H1 (cell line): ENCODE measurements around the gene TXNDC15. TPM values are rescaled to one million over a fixed set of nuclear protein-coding genes. Genes with fewer than 3 reads are reported as not detected.

Experiments
- ASH2L ChIP-seq: fragments of 200-600, 300-600 bp; sonication (generic); IDR thresholded peaks from one replicate; pipeline ENCODE4 v1.7.1; 2017; ENCODE audit warnings: low read length
- ATF2 ChIP-seq: IDR thresholded peaks from 2 replicates; pipeline ENCODE4 v1.6.1; 2012; ENCODE audit warnings: low read length, inconsistent platforms
- BACH1 ChIP-seq: IDR thresholded peaks from 2 replicates; pipeline ENCODE4 v1.6.1; 2012; ENCODE audit warnings: low read length, improper control_type of control experiment
- BCL11A ChIP-seq, 2 experiments: IDR thresholded peaks; one replicate each; pipeline ENCODE4 v1.6.1; 2011; ENCODE audit warnings: low read depth in 2 of 2, low read length in 2 of 2, mild to moderate bottlenecking in 2 of 2
- CBX8 ChIP-seq: fragments of 300-800, 300-1000 bp; sonication (generic); IDR thresholded peaks from 2 replicates; pipeline ENCODE4 v1.7.1; 2016; ENCODE audit warnings: low read depth, low read length, borderline replicate concordance
- CHD1 ChIP-seq: IDR thresholded peaks from 2 replicates; pipeline ENCODE4 v1.6.1; 2012; ENCODE audit warnings: low read depth, low read length, improper control_type of control experiment
- CHD2 ChIP-seq: IDR thresholded peaks from 2 replicates; pipeline ENCODE4 v1.6.1; 2012; ENCODE audit warnings: low read length, improper control_type of control experiment
- EP300 ChIP-seq, 2 experiments: IDR thresholded peaks; 1 replicate in 1 of 2; 2 replicates in 1 of 2; pipeline ENCODE4 v1.6.1; 2011 to 2012; ENCODE audit warnings: low read depth in 2 of 2, low read length in 2 of 2, mild to moderate bottlenecking in 2 of 2, borderline replicate concordance in 1 of 2, inconsistent platforms in 1 of 2, moderate library complexity in 1 of 2
- HDAC2 ChIP-seq, 2 experiments: fragments of 300-600 bp in 1 of 2; sonication (generic) in 1 of 2; IDR thresholded peaks; 2 replicates each; pipeline ENCODE4 v1.6.1; 2011 to 2012; ENCODE audit warnings: low read depth in 2 of 2, low read length in 2 of 2, mild to moderate bottlenecking in 2 of 2, moderate library complexity in 2 of 2, borderline replicate concordance in 1 of 2, inconsistent platforms in 1 of 2
- KDM1A ChIP-seq: fragments of 200-600, 300-600 bp; sonication (generic); IDR thresholded peaks from 2 replicates; pipeline ENCODE4 v1.7.1; 2016; ENCODE audit warnings: mild to moderate bottlenecking, low read length, borderline replicate concordance
- KDM4A ChIP-seq: IDR thresholded peaks from one replicate; pipeline ENCODE4 v1.7.1; 2012; ENCODE audit warnings: low read depth, mild to moderate bottlenecking, moderate library complexity, low read length, inconsistent platforms; ENCODE audit not compliant: severe bottlenecking
- MAFK ChIP-seq: IDR thresholded peaks from 2 replicates; pipeline ENCODE4 v1.6.1; 2012; ENCODE audit warnings: low read depth, mild to moderate bottlenecking, improper control_type of control experiment, low read length
- PHF8 ChIP-seq: fragments of 200-600 bp; sonication (generic); conservative IDR thresholded peaks from 2 replicates; pipeline ENCODE4 v1.7.1; 2012; ENCODE audit warnings: low read depth, mild to moderate bottlenecking, inconsistent platforms, low read length, moderate library complexity
- POLR2A ChIP-seq, 2 experiments: IDR thresholded peaks; 1 replicate in 1 of 2; 2 replicates in 1 of 2; pipeline ENCODE4 v1.6.1; 2011; ENCODE audit warnings: low read depth in 2 of 2, low read length in 2 of 2, mild to moderate bottlenecking in 2 of 2; ENCODE audit errors: control extremely low read depth in 1 of 2
- RAD21 ChIP-seq, 2 experiments: IDR thresholded peaks in 1 of 2; conservative IDR thresholded peaks in 1 of 2; 2 replicates each; pipeline ENCODE4 v1.6.1; 2011; ENCODE audit warnings: low read depth in 2 of 2, low read length in 2 of 2, improper control_type of control experiment in 1 of 2, inconsistent platforms in 1 of 2, mild to moderate bottlenecking in 1 of 2, moderate library complexity in 1 of 2
- RBBP5 ChIP-seq: IDR thresholded peaks from 2 replicates; pipeline ENCODE4 v1.7.1; 2012; ENCODE audit warnings: low read depth, mild to moderate bottlenecking, inconsistent platforms, low read length, moderate library complexity, borderline replicate concordance
- RXRA ChIP-seq: IDR thresholded peaks from 2 replicates; pipeline ENCODE4 v1.6.1; 2011; ENCODE audit warnings: low read depth, mild to moderate bottlenecking, low read length, moderate library complexity; ENCODE audit not compliant: insufficient read depth
- SIRT6 ChIP-seq: IDR thresholded peaks from one replicate; pipeline ENCODE4 v1.7.1; 2012; ENCODE audit warnings: low read length, inconsistent platforms
- SIX5 ChIP-seq: IDR thresholded peaks from 2 replicates; pipeline ENCODE4 v1.6.1; 2011; ENCODE audit warnings: mild to moderate bottlenecking, low read depth, low read length
- SP4 ChIP-seq: IDR thresholded peaks from 2 replicates; pipeline ENCODE4 v1.6.1; 2012; ENCODE audit warnings: low read length, inconsistent platforms
- SRF ChIP-seq: IDR thresholded peaks from 2 replicates; pipeline ENCODE4 v1.6.1; 2011; ENCODE audit warnings: mild to moderate bottlenecking, low read depth, low read length, moderate library complexity
- TAF1 ChIP-seq: IDR thresholded peaks from 2 replicates; pipeline ENCODE4 v1.6.1; 2011; ENCODE audit warnings: mild to moderate bottlenecking, low read depth, low read length
- TAF7 ChIP-seq: optimal IDR thresholded peaks from 2 replicates; pipeline ENCODE3; 2011; ENCODE audit warnings: low read depth, mild to moderate bottlenecking, inconsistent platforms, low read length, moderate library complexity, borderline replicate concordance
- TEAD4 ChIP-seq: IDR thresholded peaks from 2 replicates; pipeline ENCODE4 v1.6.1; 2012; ENCODE audit warnings: low read depth, low read length, inconsistent platforms, mixed read lengths
- polyA plus RNA-seq, 7 experiments: library from polyadenylated mRNA; depleted of rRNA in 3 of 7; stranded (reverse) in 5 of 7; unstranded in 2 of 7; fragments of >200 nt in 5 of 7; fragments of 200-250 nt in 2 of 7; gene quantifications; 1 replicate in 5 of 7; 2 replicates in 1 of 7; 4 replicates in 1 of 7; pipeline versions ENCODE4 v1.2.1 to v1.2.3, GENCODE V29; 2011 to 2013; ENCODE audit warnings: missing spikeins in 2 of 7, mixed read lengths in 2 of 7
- total RNA-seq: library from RNA; stranded (reverse); fragmentation: NEBNext Ultra II Directional; extraction: Animal tissue kit (Norgen Biotek cat#: 25700); gene quantifications from 2 replicates; pipeline ENCODE4 v1.2.1, GENCODE V29; 2021

TXNDC15 gene
- total and polyA plus RNA-seq, 2 of the 8 experiments (the other 6 are each of a cell fraction or from before 2014, with no cell fraction given), result 20.1 to 30.8 TPM

DNA sequence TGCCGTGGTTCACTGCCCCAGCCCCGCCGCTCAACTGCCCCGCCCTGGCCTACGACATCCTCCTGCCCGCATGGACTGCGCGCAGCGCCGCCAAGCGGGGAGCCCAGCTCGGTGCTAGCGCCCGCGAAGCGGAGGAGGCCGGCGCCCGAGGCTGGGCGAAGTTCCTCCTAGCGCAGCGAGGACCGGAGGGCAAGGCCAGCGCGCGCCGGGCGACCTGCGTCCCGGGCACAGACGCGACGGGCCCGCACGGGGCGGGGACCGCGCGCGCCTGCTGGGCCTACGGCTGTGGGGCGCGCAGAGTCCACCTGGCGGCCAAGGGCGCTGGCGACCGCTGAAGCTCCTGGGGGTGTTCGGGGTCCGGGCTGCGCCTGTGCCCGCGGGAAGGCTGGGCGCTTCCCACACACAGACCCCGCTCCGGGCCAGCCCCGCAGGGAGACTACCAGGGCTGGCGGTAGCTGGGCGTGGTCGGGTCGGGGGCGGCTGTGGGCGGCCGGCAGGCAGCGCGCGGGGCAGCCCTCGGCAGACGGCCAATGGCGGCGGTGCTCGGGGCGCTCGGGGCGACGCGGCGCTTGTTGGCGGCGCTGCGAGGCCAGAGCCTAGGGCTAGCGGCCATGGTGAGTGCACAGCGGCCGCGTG, 30.6 kb downstream of the TXNDC15 start, which contains the start of gene PCBD2 (continued):
- TF ChIP-seq PHF8, result peak; percentile 76; the same call in 1 of the 2 replicates
- TF ChIP-seq RXRA, result no peak
- TF ChIP-seq KDM1A, result no peak
- no peak for TF ChIP-seq SIRT6
- no peak for TF ChIP-seq ASH2L
- no peak for TF ChIP-seq CBX8
- TF ChIP-seq BCL11A (IDR thresholded peaks at IDR 0.05; ENCODE audit: low read depth in 2 of 2, low read length in 2 of 2), result no peak
- no peak for TF ChIP-seq MAFK
- TF ChIP-seq SIX5, result no peak
- TF ChIP-seq POLR2A (IDR thresholded peaks at IDR 0.05; ENCODE audit: control extremely low read depth in 1 of 2, low read depth in 2 of 2, low read length in 2 of 2), result peak; percentile 75 to 76
- no peak for TF ChIP-seq CHD2
- TF ChIP-seq SRF, result no peak
- TF ChIP-seq ATF2, result no peak
- TF ChIP-seq RAD21 (IDR thresholded peaks at IDR 0.05 in 1 of 2, conservative IDR thresholded peaks at IDR 0.05 in 1 of 2; ENCODE audit: low read depth in 2 of 2, low read length in 2 of 2), result peak; percentile 65 to 78
- no peak for TF ChIP-seq CHD1
- peak; percentile 56; the same call in 1 of the 2 replicates for TF ChIP-seq RBBP5
- peak; percentile 84 for TF ChIP-seq KDM4A
- TF ChIP-seq HDAC2 (IDR thresholded peaks at IDR 0.05; ENCODE audit: borderline replicate concordance in 1 of 2, low read depth in 2 of 2, low read length in 2 of 2), result peak; percentile 56 to 78; a peak in 1 of 4 replicates
- no peak; a peak in 1 of 3 replicates for TF ChIP-seq EP300 (IDR thresholded peaks at IDR 0.05; ENCODE audit: borderline replicate concordance in 1 of 2, low read depth in 2 of 2, low read length in 2 of 2)
- 0 out of 2 replicates have a peak, but pooled peaks have one; percentile 56 for TF ChIP-seq TEAD4
- peak; percentile 79 for TF ChIP-seq TAF1
- TF ChIP-seq BACH1, result no peak
- no peak for TF ChIP-seq SP4
- peak; percentile 75 for TF ChIP-seq TAF7
